Fibroblast of lung (primary cell): Measurements from ENCODE around the gene WDR33.

Source experiments
- CTCF ChIP-seq, 2 donors: IDR thresholded peaks in 1 of 2; conservative IDR thresholded peaks in 1 of 2; 1 replicate in 1 of 2; 2 replicates in 1 of 2; pipeline ENCODE4 v1.5.1; 2011 to 2012; ENCODE audit warnings: low read length in 2 of 2, control low read depth in 1 of 2, inconsistent platforms in 1 of 2, low read depth in 1 of 2, mild to moderate bottlenecking in 1 of 2
- EZH2 ChIP-seq: IDR thresholded peaks from 2 replicates; pipeline ENCODE4 v1.5.1; 2012; ENCODE audit warnings: low read length, control low read depth, mild to moderate bottlenecking; ENCODE audit errors: missing control alignments

- TF ChIP-seq CTCF (conservative IDR thresholded peaks at IDR 0.05 in 1 of 2, IDR thresholded peaks at IDR 0.05 in 1 of 2; ENCODE audit: low read depth in 1 of 2, low read length in 2 of 2) = no peak
- TF ChIP-seq EZH2 = no peak
Observed at GRCh38 chr2:127703282-127703681, 107.7 kb downstream of the WDR33 start.
